Endodermal cell (in vitro differentiated cells): ENCODE results near the gene PCSK7. TPM values are rescaled to one million over a fixed set of nuclear protein-coding genes. Genes with fewer than 3 reads are reported as not detected.

Experiments used
- DNase-seq: peaks from one replicate; pipeline ENCODE4 v3.0.0-alpha.2; 2017
- H3K27ac ChIP-seq: 2 replicates; pipeline ENCODE4 v1.5.1; 2013; ENCODE audit warnings: mild to moderate bottlenecking, low read depth, low read length, moderate library complexity
- H3K27me3 ChIP-seq: 2 replicates; pipeline ENCODE4 v1.6.1; 2013; ENCODE audit warnings: mild to moderate bottlenecking, low read length, moderate library complexity; ENCODE audit not compliant: insufficient read depth, control insufficient read depth, poor library complexity, severe bottlenecking
- H3K36me3 ChIP-seq: 2 replicates; pipeline ENCODE4 v1.7.0; 2013; ENCODE audit warnings: mild to moderate bottlenecking, low read length, moderate library complexity; ENCODE audit not compliant: control insufficient read depth, insufficient read depth
- H3K4me1 ChIP-seq: one replicate; pipeline ENCODE4 v1.7.0; 2013; ENCODE audit warnings: low read length; ENCODE audit not compliant: control insufficient read depth, insufficient read depth
- H3K4me3 ChIP-seq: 2 replicates; pipeline ENCODE4 v1.5.1; 2013; ENCODE audit warnings: mild to moderate bottlenecking, low read length, moderate library complexity
- H3K9ac ChIP-seq: 2 replicates; pipeline ENCODE4 v1.6.1; 2013; ENCODE audit warnings: mild to moderate bottlenecking, low read length, moderate library complexity; ENCODE audit not compliant: poor library complexity, severe bottlenecking; ENCODE audit errors: extremely low read depth
- H3K9me3 ChIP-seq: 2 replicates; pipeline ENCODE4 v1.6.1; 2013; ENCODE audit warnings: mild to moderate bottlenecking, low read length, moderate library complexity; ENCODE audit not compliant: control insufficient read depth
- H3K27ac Mint-ChIP-seq: 2 replicates; pipeline ENCODE4 v1.8.0; 2020; ENCODE audit warnings: mixed read lengths
- H3K27me3 Mint-ChIP-seq: 2 replicates; pipeline ENCODE4 v1.8.0; 2021; ENCODE audit warnings: mild to moderate bottlenecking, mixed read lengths; ENCODE audit not compliant: insufficient read depth
- H3K36me3 Mint-ChIP-seq: 2 replicates; pipeline ENCODE4 v1.8.0; 2020; ENCODE audit warnings: low read depth, mixed read lengths
- H3K4me1 Mint-ChIP-seq: 2 replicates; pipeline ENCODE4 v1.8.0; 2020; ENCODE audit warnings: mixed read lengths
- H3K4me3 Mint-ChIP-seq: 2 replicates; pipeline ENCODE4 v1.8.0; 2020; ENCODE audit warnings: mild to moderate bottlenecking, moderate library complexity, mixed read lengths
- H3K9me3 Mint-ChIP-seq: 2 replicates; pipeline ENCODE4 v1.8.0; 2020; ENCODE audit warnings: mild to moderate bottlenecking, mixed read lengths
- WGBS, 2 experiments: methylation state at CpG; one replicate each; pipeline versions ENCODE4 v1.1.5 to v1.1.7; 2013; ENCODE audit warnings: missing lambda C conversion rate in 2 of 2, mixed read lengths in 1 of 2; ENCODE audit not compliant: insufficient coverage in 1 of 2, insufficient read length in 1 of 2; 5-methylcytosine and 5-hydroxymethylcytosine counted together
- total RNA-seq, 2 donors: library from RNA; stranded (reverse); fragmentation: NEBNext Ultra II Directional in 1 of 2; extraction: Animal tissue kit (Norgen Biotek cat#: 25700) in 1 of 2; gene quantifications; 2 replicates in 1 of 2; 3 replicates in 1 of 2; pipeline ENCODE4 v1.2.1, GENCODE V29; 2021
- TF ChIP-seq, protein P1 (sequence below): fragments of 200-600 bp; sonication (generic); conservative IDR thresholded peaks from 2 replicates; pipeline ENCODE4 v1.5.0; 2021; ENCODE audit warnings: antibody characterized with exemption, mild to moderate bottlenecking

The PCSK7 gene
- total RNA-seq, 2 donors from 2014 or later = 56.5 to 58.6 TPM

GRCh38 chr11:117255966-117256365, 24.1 kb upstream of the PCSK7 start:
- DNase-seq = no peak
- Histone ChIP-seq H3K27ac (no peak overlapping the region), H3K9me3 (no peaks in the 10 kb centered on the region), H3K9ac (no peak overlapping the region), H3K36me3 (peaks cover 43% of the 10 kb centered on the region), H3K4me1 (no peaks in the 10 kb centered on the region), H3K27me3 (no peaks in the 10 kb centered on the region), H3K4me3 (no peak overlapping the region)
- Mint-ChIP-seq H3K9me3 (no peaks in the 10 kb centered on the region), H3K4me3 (no peak overlapping the region), H3K4me1 (peaks cover 2% of the 10 kb centered on the region), H3K27ac (no peak overlapping the region), H3K27me3 (no peaks in the 10 kb centered on the region), H3K36me3 (peaks cover 67% of the 10 kb centered on the region)
- TF ChIP-seq, protein P1, sequence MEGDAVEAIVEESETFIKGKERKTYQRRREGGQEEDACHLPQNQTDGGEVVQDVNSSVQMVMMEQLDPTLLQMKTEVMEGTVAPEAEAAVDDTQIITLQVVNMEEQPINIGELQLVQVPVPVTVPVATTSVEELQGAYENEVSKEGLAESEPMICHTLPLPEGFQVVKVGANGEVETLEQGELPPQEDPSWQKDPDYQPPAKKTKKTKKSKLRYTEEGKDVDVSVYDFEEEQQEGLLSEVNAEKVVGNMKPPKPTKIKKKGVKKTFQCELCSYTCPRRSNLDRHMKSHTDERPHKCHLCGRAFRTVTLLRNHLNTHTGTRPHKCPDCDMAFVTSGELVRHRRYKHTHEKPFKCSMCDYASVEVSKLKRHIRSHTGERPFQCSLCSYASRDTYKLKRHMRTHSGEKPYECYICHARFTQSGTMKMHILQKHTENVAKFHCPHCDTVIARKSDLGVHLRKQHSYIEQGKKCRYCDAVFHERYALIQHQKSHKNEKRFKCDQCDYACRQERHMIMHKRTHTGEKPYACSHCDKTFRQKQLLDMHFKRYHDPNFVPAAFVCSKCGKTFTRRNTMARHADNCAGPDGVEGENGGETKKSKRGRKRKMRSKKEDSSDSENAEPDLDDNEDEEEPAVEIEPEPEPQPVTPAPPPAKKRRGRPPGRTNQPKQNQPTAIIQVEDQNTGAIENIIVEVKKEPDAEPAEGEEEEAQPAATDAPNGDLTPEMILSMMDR = no peak
- WGBS, 2 experiments = 96 to 100% methylated on average over 2 to 3 of the region's 3 CpGs

DNA sequence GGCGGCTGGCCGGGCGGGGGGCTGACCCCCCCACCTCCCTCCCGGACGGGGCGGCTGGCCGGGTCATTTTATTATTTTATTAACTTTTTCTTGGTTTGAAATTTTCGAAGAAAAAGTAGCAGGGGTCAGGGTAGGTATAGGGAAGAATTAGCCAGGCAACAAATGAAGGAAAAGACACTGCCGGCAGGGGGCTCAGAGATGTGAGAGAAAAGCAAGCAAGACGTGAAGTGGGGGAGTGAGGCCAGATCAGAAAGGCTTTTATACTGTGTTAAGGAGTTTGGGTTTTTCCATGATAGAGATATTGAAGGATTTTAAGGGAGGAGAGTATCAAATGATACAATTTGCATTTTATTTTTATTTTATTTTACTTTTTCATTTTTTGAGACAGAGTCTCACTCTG, 19.6 kb upstream of the PCSK7 start:
- Histone ChIP-seq H3K9me3 (no peaks in the 10 kb centered on the region), H3K36me3 (peaks cover 41% of the 10 kb centered on the region), H3K4me1 (no peaks in the 10 kb centered on the region), H3K27ac (no peak overlapping the region), H3K9ac (no peak overlapping the region), H3K4me3 (no peak overlapping the region), H3K27me3 (no peaks in the 10 kb centered on the region)
- Mint-ChIP-seq H3K27me3 (no peaks in the 10 kb centered on the region), H3K4me1 (peaks cover 2% of the 10 kb centered on the region), H3K27ac (no peak overlapping the region), H3K9me3 (no peaks in the 10 kb centered on the region), H3K36me3 (peaks cover 61% of the 10 kb centered on the region), H3K4me3 (no peak overlapping the region)
- TF ChIP-seq, protein P1 = peak; percentile 24
- 84 to 86% methylated on average over 3 of the region's 10 CpGs for WGBS, 2 experiments
- DNase-seq = no peak

DNA sequence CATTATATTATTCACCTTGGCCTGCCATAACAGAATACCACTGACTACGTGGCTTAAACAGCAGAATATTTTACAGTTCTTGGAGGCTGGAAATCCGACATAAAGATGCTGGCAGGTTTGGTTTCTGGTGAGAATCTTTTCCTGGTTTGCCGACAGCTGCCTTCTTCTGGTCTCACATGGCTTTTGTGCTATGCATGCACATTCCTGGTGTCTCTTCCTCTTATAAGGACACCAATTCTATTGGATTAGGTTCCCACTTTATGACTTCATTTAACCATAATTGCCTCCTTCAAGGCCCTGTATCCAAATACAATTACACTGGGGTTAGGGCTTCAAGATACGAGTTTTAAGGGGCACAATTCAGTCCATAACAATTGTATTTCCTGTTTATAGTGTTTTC, 17.7 kb upstream of the PCSK7 start:
- no peak for DNase-seq
- no peaks in the 10 kb centered on the region for H3K9me3 Mint-ChIP-seq
- H3K27ac Mint-ChIP-seq = peak overlapping the region; percentile 40
- Histone ChIP-seq H3K36me3 (peaks cover 49% of the 10 kb centered on the region), H3K4me1 (no peaks in the 10 kb centered on the region), H3K4me3 (no peak overlapping the region), H3K9me3 (no peaks in the 10 kb centered on the region), H3K27me3 (no peaks in the 10 kb centered on the region), H3K9ac (no peak overlapping the region), H3K27ac (no peak overlapping the region)
- no peak overlapping the region for H3K4me3 Mint-ChIP-seq
- TF ChIP-seq, protein P1 = no peak
- H3K27me3 Mint-ChIP-seq = no peaks in the 10 kb centered on the region
- H3K36me3 Mint-ChIP-seq = peaks cover 60% of the 10 kb centered on the region
- WGBS, 2 experiments = 83 to 97% methylated on average over 4 of the region's 4 CpGs
- H3K4me1 Mint-ChIP-seq = peaks cover 2% of the 10 kb centered on the region
